Measurements from ENCODE around the gene CLCN2. TPM values are rescaled to one million over a fixed set of nuclear protein-coding genes. Genes with fewer than 3 reads are reported as not detected.

The CLCN2 gene
- total RNA-seq, 1 experiment from 2014 or later = 3.0 TPM

- DNase-seq (ENCODE audit: low spot score) = no peak
Observed at GRCh38 chr3:184380627-184381260, 19.3 kb upstream of the CLCN2 start.

GRCh38 chr3:184380185-184380626 is 18.8 kb upstream of the CLCN2 start:
- DNase-seq (ENCODE audit: low spot score) = no peak

DNA sequence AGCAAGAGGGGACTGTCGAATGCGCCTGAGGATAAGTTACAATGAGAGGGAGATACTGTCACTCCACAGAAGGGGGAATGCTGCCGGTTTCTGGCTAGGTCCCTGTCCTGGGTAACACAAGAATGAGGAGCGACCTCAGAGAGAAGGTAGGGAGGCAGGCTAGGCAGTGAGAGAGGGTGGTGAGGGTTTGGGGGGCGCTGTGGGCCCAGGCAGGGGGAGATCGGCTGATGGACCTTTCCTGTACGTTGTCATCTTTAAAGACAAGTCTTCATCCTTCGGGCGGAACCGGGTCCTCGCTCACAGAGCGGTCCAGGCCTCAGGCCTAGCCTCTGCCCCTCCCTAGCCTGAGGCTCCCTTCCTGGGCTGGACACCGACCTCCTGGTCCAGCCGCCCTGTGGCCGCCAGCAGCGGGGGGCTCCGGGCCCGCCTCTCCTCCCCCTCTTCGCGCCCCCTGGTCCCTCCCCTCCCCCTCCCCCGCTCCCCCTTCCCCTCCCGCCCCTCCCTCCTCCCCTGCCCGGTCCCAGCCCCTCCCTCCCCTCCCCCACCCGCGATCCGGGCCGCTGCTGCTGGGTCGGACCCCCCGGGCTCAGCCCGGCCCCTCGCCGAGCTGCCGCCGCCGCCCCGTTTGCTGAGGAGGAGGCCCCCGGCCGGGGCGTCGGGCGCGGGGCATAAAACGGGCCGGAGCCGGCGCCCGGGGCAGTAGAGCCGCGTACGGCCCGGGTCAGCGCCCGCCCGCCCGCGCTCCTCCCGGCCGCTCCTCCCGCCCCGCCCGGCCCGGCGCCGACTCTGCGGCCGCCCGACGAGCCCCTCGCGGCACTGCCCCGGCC is 18.2 kb upstream of the CLCN2 start, which contains the start of gene CHRD:
Gene CHRD (plus strand): TSS at position 697 of the 827 bp plus-strand sequence. CDS start 265 bp downstream, outside the sequence.
- DNase-seq (ENCODE audit: low spot score) = no peak

DNA sequence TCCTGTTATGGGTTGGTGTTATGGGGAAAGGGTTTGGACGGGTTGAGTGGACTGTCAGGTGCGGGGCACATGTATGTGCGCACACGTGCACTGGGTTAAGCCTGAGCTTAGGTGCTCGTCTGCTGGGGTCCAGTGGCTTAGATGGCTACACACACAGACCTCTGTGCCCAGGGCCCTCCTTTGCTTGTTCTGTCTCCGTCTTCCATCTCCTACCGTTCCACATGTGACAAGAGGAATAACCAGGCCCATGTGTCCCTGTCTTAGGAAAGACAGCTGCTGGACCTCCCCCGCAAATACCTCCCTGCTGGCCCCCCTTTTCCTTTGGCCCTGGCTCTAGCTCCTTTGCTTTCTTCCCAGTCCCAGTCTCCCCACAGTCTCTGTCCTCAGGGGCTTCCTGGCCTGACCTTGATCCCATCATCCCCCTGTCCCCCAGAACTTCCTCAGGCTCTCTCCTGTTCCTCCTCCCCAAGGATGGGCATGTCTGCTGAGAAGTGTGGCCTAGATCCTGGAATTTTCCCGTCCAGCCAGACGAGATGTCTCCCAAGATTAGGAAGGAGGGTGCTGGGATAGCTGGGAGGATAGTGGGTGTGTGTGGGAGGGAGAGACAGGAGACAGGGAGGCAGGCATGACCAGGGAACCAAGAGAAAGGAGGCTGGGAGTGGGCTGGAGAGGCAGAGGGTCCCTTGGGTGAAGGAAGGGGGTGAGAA is 17.4 kb upstream of the CLCN2 start:
- no peak for DNase-seq (ENCODE audit: low spot score)

DNA sequence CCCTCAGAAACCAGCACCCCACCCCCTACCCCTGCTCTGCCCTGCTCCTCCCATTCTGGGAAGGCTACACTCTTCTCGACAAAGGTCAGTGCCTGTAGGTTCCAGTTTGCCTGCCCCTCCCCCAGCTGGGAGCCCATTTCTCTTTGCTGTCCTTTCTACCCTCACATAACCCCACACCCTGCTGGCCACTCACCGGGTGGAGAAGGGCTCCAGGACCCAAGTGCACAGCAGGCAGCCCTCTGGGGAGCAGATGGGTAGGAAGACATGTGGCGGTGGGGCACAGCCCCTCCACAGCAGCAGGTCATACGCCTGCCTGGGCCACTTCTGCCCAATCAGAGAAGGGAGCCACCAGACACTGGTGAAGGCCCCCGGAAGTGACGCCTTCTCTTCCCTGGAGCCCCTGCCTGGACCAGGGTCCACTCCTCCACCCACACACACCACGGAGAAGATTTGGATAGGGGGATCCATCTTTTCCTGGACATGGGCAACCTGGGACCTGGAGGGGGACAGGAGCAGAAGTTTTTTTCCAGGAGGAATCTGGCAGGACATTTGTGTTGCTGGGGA is 16.6 kb upstream of the CLCN2 start, which contains the start of gene THPO:
Gene THPO (minus strand): TSS at position 326 of the 564 bp plus-strand sequence. CDS start 1,948 bp downstream, outside the sequence.
- DNase-seq (ENCODE audit: low spot score) = no peak

DNA sequence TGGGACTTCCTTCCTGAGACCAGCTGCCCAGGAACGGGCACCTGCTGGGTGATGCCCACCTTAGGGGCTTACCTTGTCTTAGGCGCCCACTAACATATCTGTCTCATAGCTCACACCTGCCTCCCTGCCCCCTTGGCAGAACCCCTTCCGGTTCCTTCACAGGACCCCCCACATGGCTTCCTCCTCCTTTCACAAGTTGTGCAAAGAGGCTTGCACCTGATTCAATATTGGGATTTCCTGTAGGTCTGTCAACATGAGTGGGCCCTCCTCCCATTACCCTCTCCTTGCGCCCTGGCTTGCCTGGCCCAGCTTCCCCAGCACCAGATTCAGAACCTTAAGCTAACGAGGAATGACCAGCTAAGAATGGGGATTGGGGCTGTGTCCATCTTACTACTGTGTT is 16.0 kb upstream of the CLCN2 start:
- no peak for DNase-seq (ENCODE audit: low spot score)

GRCh38 chr3:184375747-184376461 is 14.5 kb upstream of the CLCN2 start:
- DNase-seq (ENCODE audit: low spot score) = no peak

DNA sequence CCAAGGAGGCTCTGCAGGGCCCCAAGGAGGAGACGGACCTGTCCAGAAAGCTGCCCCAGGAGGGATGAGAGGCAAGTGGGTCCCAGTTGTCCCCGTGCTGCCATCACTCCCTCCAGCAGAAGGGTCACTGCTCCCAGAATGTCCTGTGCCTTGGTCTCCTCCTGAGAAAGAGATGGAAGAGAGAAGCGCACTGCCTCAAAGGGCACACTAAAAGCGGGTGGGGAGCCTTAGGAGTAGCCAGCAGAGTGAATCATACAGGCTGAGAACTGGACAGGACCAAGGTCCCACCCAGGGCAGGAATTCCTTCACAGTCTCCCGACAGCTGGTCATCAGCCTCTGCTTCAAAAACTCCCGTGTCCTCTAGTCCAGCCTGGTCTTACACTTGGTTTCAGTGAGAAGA is 12.0 kb upstream of the CLCN2 start:
- peak; percentile 75 for DNase-seq (ENCODE audit: low spot score)

- DNase-seq (ENCODE audit: low spot score) = no peak
Observed at GRCh38 chr3:184372911-184373310, 11.5 kb upstream of the CLCN2 start.

DNA sequence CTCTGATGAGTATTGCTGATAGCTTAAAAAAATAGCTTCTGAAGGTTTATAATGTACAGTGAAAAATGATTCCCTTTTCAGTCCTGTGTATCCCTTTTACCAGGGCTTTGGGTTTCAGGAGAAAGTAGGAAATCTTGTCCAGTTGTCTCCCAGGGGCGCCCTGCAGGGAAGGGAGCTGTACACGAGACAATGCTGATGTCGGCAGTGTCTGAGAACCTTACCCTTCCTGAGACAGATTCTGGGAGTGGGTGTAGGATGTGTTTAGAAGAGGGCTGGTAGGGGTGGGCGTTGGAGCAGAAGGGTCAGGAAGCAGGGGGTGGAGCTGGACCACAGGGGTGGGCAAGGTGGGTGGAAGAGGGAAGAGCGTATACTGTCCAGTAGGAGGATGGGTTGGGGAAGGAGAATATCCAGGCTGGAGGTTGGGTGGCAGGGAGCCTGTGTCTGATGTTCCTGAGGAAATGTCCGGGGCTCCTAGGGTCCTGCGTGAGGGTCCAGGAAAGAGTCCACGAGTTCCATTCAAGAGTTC is 11.0 kb upstream of the CLCN2 start:
- DNase-seq (ENCODE audit: low spot score) = no peak

DNA sequence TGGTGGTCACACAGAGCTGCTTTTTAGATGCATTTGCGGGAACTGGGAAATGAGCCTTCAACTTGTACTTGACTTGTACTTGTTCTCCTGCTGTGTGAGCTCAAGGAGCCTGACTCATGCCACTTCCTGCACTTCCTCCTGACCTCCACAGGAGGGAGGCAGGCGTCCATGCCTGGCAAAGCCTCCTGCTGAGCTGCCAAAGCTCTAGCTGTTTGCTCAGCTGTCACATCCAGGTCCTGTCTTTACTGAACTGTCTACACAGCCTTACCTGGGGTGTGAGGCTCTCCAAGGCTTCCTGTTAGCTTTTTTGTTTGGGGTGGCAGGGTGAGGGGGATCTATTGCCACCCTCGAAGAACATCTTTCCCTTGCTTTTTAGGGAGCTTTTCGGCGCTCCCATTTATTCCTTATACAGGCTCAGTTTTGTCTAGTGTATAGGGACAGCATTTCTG is 10.2 kb upstream of the CLCN2 start:
- DNase-seq (ENCODE audit: low spot score) = peak; percentile 88

DNA sequence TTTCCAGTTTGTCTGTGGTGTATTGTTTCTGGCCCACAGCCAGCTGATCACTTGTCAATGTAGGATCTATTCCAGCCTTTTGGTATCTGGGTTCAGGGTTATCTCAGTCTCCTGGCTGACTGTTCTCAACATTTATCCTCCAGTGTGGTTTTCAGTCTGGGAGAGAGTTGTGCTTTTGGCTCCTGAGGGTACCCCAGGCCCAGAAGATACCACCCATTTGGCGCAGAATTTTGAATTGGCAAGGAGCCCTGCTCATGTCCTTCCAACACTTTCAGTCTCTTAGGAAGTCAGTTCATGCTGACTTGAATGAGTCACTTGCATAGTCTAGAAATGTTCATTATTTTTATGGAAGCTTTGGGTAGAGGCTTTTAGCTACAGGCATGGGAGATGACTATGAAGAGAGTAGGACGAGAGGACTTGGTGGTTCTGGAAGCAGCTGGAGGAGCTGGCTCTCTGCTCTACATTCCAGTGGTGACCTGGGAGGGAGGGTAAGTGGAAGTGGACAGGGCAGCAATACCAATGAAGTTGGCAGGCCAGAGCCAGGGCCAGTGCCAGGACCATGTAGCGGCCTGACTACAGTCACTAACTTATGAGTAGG is 7.3 kb upstream of the CLCN2 start:
- peak; percentile 41 for DNase-seq (ENCODE audit: low spot score)

- no peak for DNase-seq (ENCODE audit: low spot score)
Observed at GRCh38 chr3:184368116-184368515, 6.7 kb upstream of the CLCN2 start.

DNA sequence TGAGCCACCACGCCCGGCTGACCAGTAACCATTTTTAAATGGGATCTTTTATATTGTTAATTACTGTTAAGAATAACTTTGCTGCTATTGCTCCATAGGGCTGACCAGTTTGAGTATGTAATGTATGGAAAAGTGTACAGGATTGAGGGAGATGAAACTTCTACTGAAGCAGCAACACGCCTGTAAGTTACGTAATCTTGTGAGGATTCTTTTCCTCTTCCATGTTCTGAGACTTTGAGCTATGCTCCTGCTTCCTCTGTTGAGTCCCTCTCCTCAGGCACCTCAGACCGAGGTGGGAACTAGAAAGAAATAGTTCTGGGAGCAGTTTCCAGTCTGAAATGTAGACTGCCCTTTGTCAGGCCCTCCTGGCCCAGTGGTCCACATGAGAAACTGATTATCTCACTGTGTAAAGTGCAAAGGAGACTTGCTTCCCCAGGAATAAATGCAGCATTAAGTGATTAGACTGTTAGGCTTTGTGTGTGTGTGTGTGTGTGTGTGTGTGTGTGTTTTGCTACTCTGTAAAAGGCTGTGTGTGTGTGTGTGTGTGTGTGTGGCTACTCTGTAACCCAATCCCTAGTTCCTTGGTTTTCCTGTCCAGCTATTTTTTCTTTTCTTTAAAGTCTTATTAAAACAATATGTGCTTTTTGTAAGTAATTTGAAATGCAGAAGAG is 5.3 kb upstream of the CLCN2 start:
- DNase-seq (ENCODE audit: low spot score) = no peak

GRCh38 chr3:184362668-184363546 is 1.5 kb upstream of the CLCN2 start:
- peak; percentile 97 for DNase-seq (ENCODE audit: low spot score)

GRCh38 chr3:184361932-184362667 is 695 bp upstream of the CLCN2 start:
- peak; percentile 72 for DNase-seq (ENCODE audit: low spot score)

DNA sequence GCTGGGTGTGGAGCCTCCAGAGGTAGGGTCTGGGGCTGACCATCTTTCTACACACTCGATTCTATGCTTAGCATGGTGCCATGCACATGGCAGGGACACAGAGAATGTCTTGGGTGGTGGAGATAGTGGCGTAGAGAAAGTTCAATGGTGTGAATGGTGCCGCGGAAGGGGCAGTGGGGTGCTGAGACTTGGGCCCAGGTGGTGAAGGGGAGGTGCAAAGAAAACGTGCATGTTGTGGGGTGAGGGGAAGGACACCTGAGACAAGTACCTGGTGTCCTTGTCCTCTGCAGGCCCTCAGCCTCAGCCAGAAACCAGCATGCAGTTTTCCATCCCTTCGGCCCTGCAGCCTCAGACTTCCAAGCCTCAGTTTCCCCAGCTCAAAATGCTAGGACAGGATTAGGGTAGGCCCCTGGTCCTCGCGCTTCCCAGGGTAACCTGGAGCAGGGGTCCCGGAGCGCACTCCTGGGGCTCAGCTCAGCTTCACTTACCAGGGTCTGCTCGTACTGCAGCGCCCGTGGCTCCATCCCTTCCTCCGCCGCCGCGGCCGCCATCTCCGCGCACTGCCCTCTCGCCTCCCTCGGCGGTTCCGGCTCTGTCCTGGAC is 375 bp downstream of the CLCN2 start:
- no peak for DNase-seq (ENCODE audit: low spot score)

Measured in A172 (cell line).